H1 (cell line): ENCODE results near the gene INTS15. TPM values are rescaled to one million over a fixed set of nuclear protein-coding genes. Genes with fewer than 3 reads are reported as not detected.

ENCODE experiments used
- CTCF ChIA-PET: fragments of 300-600 bp; sonication (Branson Sonifier 250); formaldehyde crosslinking; loops from one replicate; lab custom pipeline; 2021; ENCODE audit not compliant: partially characterized antibody; lab: Charles Lee
- POLR2A ChIA-PET: fragments of 300-600 bp; sonication (Branson Sonifier 250); formaldehyde crosslinking; loops from one replicate; lab custom pipeline; 2021; ENCODE audit warnings: inconsistent platforms; ENCODE audit not compliant: partially characterized antibody; lab: Charles Lee
- DNase-seq, 2 experiments: peaks; one replicate each; pipeline versions ENCODE4 v3.0.0 to v3.0.0-alpha.2; 2010 to 2022; ENCODE audit warnings: low spot score in 2 of 2, low read depth in 1 of 2, mixed read lengths in 1 of 2
- FAIRE-seq: peaks from 2 replicates; lab custom pipeline; 2011; peaks lifted over from hg19 to GRCh38; lab: Jason Lieb, UNC
- H2AFZ ChIP-seq: 2 replicates; pipeline ENCODE4 v1.8.1; 2012; ENCODE audit warnings: low read length, inconsistent platforms
- H2AK5ac ChIP-seq: 2 replicates; pipeline ENCODE4 v1.6.1; 2013; ENCODE audit warnings: low read depth, low read length
- H2BK120ac ChIP-seq: replicated peaks from 2 replicates; pipeline ENCODE3; 2013; ENCODE audit warnings: low read depth, low read length, inconsistent platforms
- H2BK12ac ChIP-seq: 2 replicates; pipeline ENCODE4 v1.6.1; 2013; ENCODE audit warnings: low read depth, low read length
- H2BK15ac ChIP-seq: 2 replicates; pipeline ENCODE4 v1.6.1; 2013; ENCODE audit warnings: low read length
- H2BK20ac ChIP-seq: 2 replicates; pipeline ENCODE4 v1.6.1; 2013; ENCODE audit warnings: low read length
- H2BK5ac ChIP-seq: 2 replicates; pipeline ENCODE4 v1.6.1; 2013; ENCODE audit warnings: low read depth, low read length
- H3K14ac ChIP-seq: 2 replicates; pipeline ENCODE4 v1.6.1; 2013; ENCODE audit warnings: inconsistent platforms; ENCODE audit not compliant: insufficient read length
- H3K18ac ChIP-seq: 2 replicates; pipeline ENCODE4 v1.6.1; 2013; ENCODE audit warnings: low read length; ENCODE audit errors: extremely low read depth
- H3K23ac ChIP-seq: 2 replicates; pipeline ENCODE4 v1.6.1; 2013; ENCODE audit warnings: inconsistent platforms; ENCODE audit not compliant: insufficient read length
- H3K23me2 ChIP-seq: 2 replicates; pipeline ENCODE4 v1.6.1; 2013; ENCODE audit warnings: low read depth, low read length
- H3K27ac ChIP-seq: 2 replicates; pipeline ENCODE4 v1.6.1; 2011; ENCODE audit warnings: low read depth, low read length, inconsistent platforms
- H3K27me3 ChIP-seq, 4 experiments: replicated peaks in 1 of 4; 1 replicate in 1 of 4; 2 replicates in 3 of 4; pipeline versions ENCODE4 v1.6.1 to v1.8.1; 2011 to 2013; ENCODE audit warnings: low read length in 3 of 4, mild to moderate bottlenecking in 3 of 4, inconsistent platforms in 2 of 4, mixed read lengths in 2 of 4, moderate library complexity in 1 of 4; ENCODE audit not compliant: control insufficient read depth in 3 of 4, insufficient read depth in 3 of 4; ENCODE audit errors: extremely low read depth in 1 of 4
- H3K36me3 ChIP-seq, 4 experiments: 2 replicates each; pipeline versions ENCODE4 v1.6.1 to v1.8.1; 2011 to 2013; ENCODE audit warnings: mild to moderate bottlenecking in 4 of 4, low read length in 3 of 4, moderate library complexity in 2 of 4, control low read depth in 1 of 4, inconsistent platforms in 1 of 4; ENCODE audit not compliant: insufficient read depth in 4 of 4, control insufficient read depth in 2 of 4
- H3K4ac ChIP-seq: replicated peaks from 2 replicates; pipeline ENCODE3; 2013; ENCODE audit warnings: low read length, low read depth, mixed read lengths, inconsistent platforms; ENCODE audit not compliant: insufficient read length
- H3K4me1 ChIP-seq, 4 experiments: replicated peaks in 1 of 4; 1 replicate in 1 of 4; 2 replicates in 3 of 4; pipeline versions ENCODE4 v1.6.1 to v1.8.1; 2011 to 2013; ENCODE audit warnings: low read length in 3 of 4, inconsistent platforms in 2 of 4, mixed read lengths in 1 of 4; ENCODE audit not compliant: insufficient read depth in 4 of 4, control insufficient read depth in 3 of 4
- H3K4me2 ChIP-seq, 2 experiments: 2 replicates each; pipeline versions ENCODE4 v1.6.1 to v1.8.1; 2011 to 2013; ENCODE audit warnings: low read depth in 2 of 2, low read length in 2 of 2, control low read depth in 1 of 2, inconsistent platforms in 1 of 2, mild to moderate bottlenecking in 1 of 2; ENCODE audit not compliant: insufficient read depth in 1 of 2
- H3K4me3 ChIP-seq, 4 experiments: fragments of 200-600, 300-600 bp in 1 of 4; sonication (generic), shearing (Covaris generic), sonication (Bioruptor Twin) in 1 of 4; 2 replicates each; pipeline versions ENCODE4 v1.5.1 to v1.8.1; 2011 to 2016; ENCODE audit warnings: low read length in 4 of 4, low read depth in 3 of 4, control low read depth in 2 of 4, inconsistent platforms in 2 of 4, mild to moderate bottlenecking in 2 of 4, mixed read lengths in 1 of 4, moderate library complexity in 1 of 4; ENCODE audit not compliant: insufficient read depth in 2 of 4; ENCODE audit errors: extremely low read depth in 1 of 4
- H3K56ac ChIP-seq: replicated peaks from 2 replicates; pipeline ENCODE3; 2013; ENCODE audit warnings: low read depth, mild to moderate bottlenecking, mixed read lengths, low read length, inconsistent platforms; ENCODE audit not compliant: insufficient read length
- H3K79me1 ChIP-seq: 2 replicates; pipeline ENCODE4 v1.6.1; 2013; ENCODE audit warnings: low read depth, low read length, control low read depth
- H3K79me2 ChIP-seq, 2 experiments: 2 replicates each; pipeline versions ENCODE4 v1.6.1 to v1.8.1; 2012 to 2013; ENCODE audit warnings: low read length in 2 of 2, mild to moderate bottlenecking in 2 of 2, inconsistent platforms in 1 of 2; ENCODE audit not compliant: insufficient read depth in 2 of 2, control insufficient read depth in 1 of 2
- H3K9ac ChIP-seq, 4 experiments: replicated peaks in 1 of 4; 1 replicate in 1 of 4; 2 replicates in 3 of 4; pipeline versions ENCODE4 v1.6.1 to v1.8.1; 2011 to 2013; ENCODE audit warnings: low read depth in 3 of 4, low read length in 3 of 4, control low read depth in 2 of 4, mild to moderate bottlenecking in 2 of 4, moderate library complexity in 2 of 4, inconsistent platforms in 1 of 4; ENCODE audit errors: extremely low read depth in 1 of 4
- H3K9me3 ChIP-seq, 2 experiments: 2 replicates each; pipeline versions ENCODE4 v1.6.1 to v1.8.1; 2012 to 2013; ENCODE audit warnings: mild to moderate bottlenecking in 2 of 2, moderate library complexity in 2 of 2, control low read depth in 1 of 2, inconsistent platforms in 1 of 2, low read depth in 1 of 2, low read length in 1 of 2, mixed read lengths in 1 of 2; ENCODE audit not compliant: insufficient read depth in 2 of 2
- H4K20me1 ChIP-seq, 2 experiments: replicated peaks in 1 of 2; 2 replicates each; pipeline versions ENCODE3 to v1.8.1; 2011 to 2013; ENCODE audit warnings: inconsistent platforms in 2 of 2, low read length in 2 of 2, mild to moderate bottlenecking in 1 of 2; ENCODE audit not compliant: insufficient read depth in 2 of 2, control insufficient read depth in 1 of 2
- H4K5ac ChIP-seq: 2 replicates; pipeline ENCODE4 v1.6.1; 2013; ENCODE audit warnings: low read length, low read depth, mixed read lengths, inconsistent platforms; ENCODE audit not compliant: insufficient read length
- H4K8ac ChIP-seq: 2 replicates; pipeline ENCODE4 v1.8.0; 2013; ENCODE audit warnings: mild to moderate bottlenecking, moderate library complexity, low read length, inconsistent platforms; ENCODE audit not compliant: insufficient read depth; ENCODE audit errors: extremely low read depth
- H4K91ac ChIP-seq: replicated peaks from 2 replicates; pipeline ENCODE3; 2013; ENCODE audit warnings: low read length, mixed read lengths, inconsistent platforms; ENCODE audit not compliant: insufficient read length
- CEBPB ChIP-seq: IDR thresholded peaks from 2 replicates; pipeline ENCODE4 v1.6.1; 2012; ENCODE audit warnings: low read depth, low read length
- CHD1 ChIP-seq: IDR thresholded peaks from 2 replicates; pipeline ENCODE4 v1.6.1; 2012; ENCODE audit warnings: low read depth, low read length, improper control_type of control experiment
- EGR1 ChIP-seq: IDR thresholded peaks from 2 replicates; pipeline ENCODE4 v1.6.1; 2011; ENCODE audit warnings: low read depth, low read length, borderline replicate concordance
- GABPA ChIP-seq: IDR thresholded peaks from 2 replicates; pipeline ENCODE4 v1.6.1; 2011; ENCODE audit warnings: mild to moderate bottlenecking, low read length, moderate library complexity, borderline replicate concordance; ENCODE audit not compliant: insufficient read depth
- GTF2F1 ChIP-seq: IDR thresholded peaks from 2 replicates; pipeline ENCODE4 v1.6.1; 2012; ENCODE audit warnings: low read depth, low read length, improper control_type of control experiment, borderline replicate concordance
- JUN ChIP-seq: IDR thresholded peaks from 2 replicates; pipeline ENCODE4 v1.6.1; 2011; ENCODE audit warnings: low read depth, mild to moderate bottlenecking, improper control_type of control experiment, low read length
- MAFK ChIP-seq: IDR thresholded peaks from 2 replicates; pipeline ENCODE4 v1.6.1; 2012; ENCODE audit warnings: low read depth, mild to moderate bottlenecking, improper control_type of control experiment, low read length
- POLR2AphosphoS5 ChIP-seq: IDR thresholded peaks from 2 replicates; pipeline ENCODE4 v1.6.1; 2011; ENCODE audit warnings: low read depth, low read length
- POU5F1 ChIP-seq: IDR thresholded peaks from 2 replicates; pipeline ENCODE4 v1.6.1; 2011; ENCODE audit warnings: low read depth, mild to moderate bottlenecking, low read length, moderate library complexity
- RFX5 ChIP-seq: IDR thresholded peaks from 2 replicates; pipeline ENCODE4 v1.6.1; 2011; ENCODE audit warnings: low read depth, low read length, improper control_type of control experiment, borderline replicate concordance
- SP1 ChIP-seq: IDR thresholded peaks from 2 replicates; pipeline ENCODE4 v1.6.1; 2011; ENCODE audit warnings: low read depth, low read length
- TAF1 ChIP-seq: IDR thresholded peaks from 2 replicates; pipeline ENCODE4 v1.6.1; 2011; ENCODE audit warnings: mild to moderate bottlenecking, low read depth, low read length
- WGBS, 2 experiments: shearing (Covaris generic) in 1 of 2; methylation state at CpG; one replicate each; pipeline versions ENCODE4 v1.1.6 to v1.1.7; 2013 to 2015; ENCODE audit warnings: low lambda C conversion rate in 2 of 2, mixed read lengths in 2 of 2, inconsistent platforms in 1 of 2, low coverage in 1 of 2, missing lambda C conversion rate in 1 of 2; ENCODE audit not compliant: insufficient replicate concordance in 2 of 2, insufficient coverage in 1 of 2, insufficient read length in 1 of 2; ENCODE audit errors: extremely low coverage in 1 of 2, missing lambda C conversion rate in 1 of 2; 5-methylcytosine and 5-hydroxymethylcytosine counted together
- polyA plus RNA-seq, 7 experiments: library from polyadenylated mRNA; depleted of rRNA in 3 of 7; stranded (reverse) in 5 of 7; unstranded in 2 of 7; fragments of >200 nt in 5 of 7; fragments of 200-250 nt in 2 of 7; gene quantifications; 1 replicate in 5 of 7; 2 replicates in 1 of 7; 4 replicates in 1 of 7; pipeline versions ENCODE4 v1.2.1 to v1.2.3, GENCODE V29; 2011 to 2013; ENCODE audit warnings: missing spikeins in 2 of 7, mixed read lengths in 2 of 7
- total RNA-seq: library from RNA; stranded (reverse); fragmentation: NEBNext Ultra II Directional; extraction: Animal tissue kit (Norgen Biotek cat#: 25700); gene quantifications from 2 replicates; pipeline ENCODE4 v1.2.1, GENCODE V29; 2021
- TF ChIP-seq, protein P1 (sequence below): IDR thresholded peaks from 2 replicates; pipeline ENCODE4 v1.6.1; 2012; ENCODE audit warnings: inconsistent platforms
- TF ChIP-seq, protein P2 (sequence below): IDR thresholded peaks from 2 replicates; pipeline ENCODE4 v1.6.1; 2011; ENCODE audit warnings: low read depth, mild to moderate bottlenecking, low read length; ENCODE audit not compliant: insufficient read depth

Gene INTS15
- total and polyA plus RNA-seq, 2 of the 8 experiments (the other 6 are each of a cell fraction or from before 2014, with no cell fraction given): 23.0 to 25.7 TPM

DNA sequence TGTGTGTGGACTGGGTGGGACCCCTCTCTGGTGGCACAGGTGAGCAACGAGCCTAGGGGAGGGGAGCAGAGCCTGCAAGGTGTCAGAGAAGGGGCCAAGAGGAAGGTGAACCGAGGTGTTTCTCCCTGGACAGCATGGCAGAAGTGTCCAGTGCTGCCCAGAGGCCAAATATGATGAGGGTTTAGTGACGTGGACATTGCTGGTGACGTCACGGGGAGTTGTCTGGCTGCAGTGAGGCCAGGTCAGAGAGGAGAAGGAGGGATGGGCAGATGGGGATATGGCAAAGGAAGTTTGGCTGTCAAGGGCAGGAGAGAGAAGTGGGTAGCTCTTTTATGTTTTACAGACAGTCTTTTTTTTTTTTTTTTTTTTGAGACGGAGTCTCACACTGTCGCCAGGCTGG is 23.0 kb downstream of the INTS15 start:
- H3K27ac ChIP-seq: no peak overlapping the region
- H3K9me3 ChIP-seq: no peaks in the 10 kb centered on the region
- no peaks in the 10 kb centered on the region for H3K79me1 ChIP-seq
- H3K4me2 ChIP-seq: no peak overlapping the region
- no peak overlapping the region for H2AFZ ChIP-seq
- H3K23me2 ChIP-seq: peaks cover 7% of the 10 kb centered on the region; the same call in 1 of the 2 replicates
- WGBS, 2 experiments: 86% methylated on average over 5 of the region's 7 CpGs; no CpG with 5 or more reads in 1 of the 2 experiments
- peaks cover 0 to 3% of the 10 kb centered on the region in 2 experiments for H4K20me1 ChIP-seq
- no peak overlapping the region for H2BK20ac ChIP-seq
- H3K9ac ChIP-seq: no peak overlapping the region
- no peak overlapping the region for H3K4ac ChIP-seq
- POLR2A ChIA-PET: interaction anchor here (0.6 to 1.7 kb wide), 2 partner anchors 9 to 22 kb away, joined by 3 to 5 read pairs; no protein-coding TSS in a partner anchor
- H2AK5ac ChIP-seq: 0 out of 2 replicates have a peak overlapping the region, but pooled peaks have one; percentile 6
- H2BK15ac ChIP-seq: no peak overlapping the region
- no peak overlapping the region for H2BK5ac ChIP-seq
- H3K36me3 ChIP-seq: peaks cover 0 to 4% (median 3%) of the 10 kb centered on the region in 4 experiments; a peak in 1 of 8 replicates
- no peak overlapping the region for H3K23ac ChIP-seq
- no peaks in the 10 kb centered on the region for H3K79me2 ChIP-seq
- no peak overlapping the region for H3K18ac ChIP-seq
- H3K14ac ChIP-seq: no peak overlapping the region
- no peak overlapping the region for H2BK120ac ChIP-seq
- no peak overlapping the region for H4K5ac ChIP-seq
- DNase-seq (no peak), FAIRE-seq (no peak)
- peaks cover 0 to 14% (median 7%) of the 10 kb centered on the region in 4 experiments; a peak in 5 of 7 replicates for H3K4me1 ChIP-seq
- no peak overlapping the region for H2BK12ac ChIP-seq
- no peak overlapping the region for H3K56ac ChIP-seq
- no peak overlapping the region for H3K4me3 ChIP-seq
- CTCF ChIA-PET: interaction anchor here (0.5 to 0.8 kb wide), 2 partner anchors 25 to 697 kb away, joined by 3 read pairs; no protein-coding TSS in a partner anchor
- H4K8ac ChIP-seq: no peak overlapping the region
- H3K27me3 ChIP-seq: peaks cover 0 to 4% (median 0%) of the 10 kb centered on the region in 4 experiments; a peak in 1 of 7 replicates
- no peak overlapping the region for H4K91ac ChIP-seq
- TF ChIP-seq, protein P1, sequence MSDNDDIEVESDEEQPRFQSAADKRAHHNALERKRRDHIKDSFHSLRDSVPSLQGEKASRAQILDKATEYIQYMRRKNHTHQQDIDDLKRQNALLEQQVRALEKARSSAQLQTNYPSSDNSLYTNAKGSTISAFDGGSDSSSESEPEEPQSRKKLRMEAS: no peak
- TF ChIP-seq POU5F1 (no peak), EGR1 (no peak), POLR2AphosphoS5 (no peak), TAF1 (no peak), GTF2F1 (no peak), GABPA (no peak), MAFK (no peak), JUN (no peak), RFX5 (no peak), SP1 (no peak), CHD1 (no peak), CEBPB (no peak)
- TF ChIP-seq, protein P2, sequence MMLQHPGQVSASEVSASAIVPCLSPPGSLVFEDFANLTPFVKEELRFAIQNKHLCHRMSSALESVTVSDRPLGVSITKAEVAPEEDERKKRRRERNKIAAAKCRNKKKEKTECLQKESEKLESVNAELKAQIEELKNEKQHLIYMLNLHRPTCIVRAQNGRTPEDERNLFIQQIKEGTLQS: no peak
